Suprapubic skin (tissue), 4 donors: ENCODE results near the gene MYL9.

ENCODE experiments used
- EP300 ChIP-seq: sonication (generic); formaldehyde crosslinking; IDR thresholded peaks from one replicate; pipeline ENCODE4 v1.6.1; 2017; ENCODE audit warnings: antibody characterized with exemption
- POLR2AphosphoS5 ChIP-seq, 3 donors: sonication (generic); formaldehyde crosslinking; IDR thresholded peaks; one replicate each; pipeline ENCODE4 v1.6.1; 2017; ENCODE audit warnings: antibody characterized with exemption in 3 of 3

GRCh38 chr20:36528875-36529417, 12.4 kb upstream of the MYL9 start:
- TF ChIP-seq POLR2AphosphoS5 (IDR thresholded peaks at IDR 0.05) (no peak), EP300 (no peak)
